Hepatocyte (in vitro differentiated cells): ENCODE measurements around the gene MCL1. TPM values are rescaled to one million over a fixed set of nuclear protein-coding genes. Genes with fewer than 3 reads are reported as not detected.
"Not testable (repeated sequence)": the region's sequence is repeated elsewhere in the genome, so short reads cannot be mapped to it uniquely, and the experiment has no call there.

Experiments
- DNase-seq: peaks from one replicate; pipeline ENCODE4 v3.0.0-alpha.2; 2016; ENCODE audit warnings: low spot score
- H2AFZ ChIP-seq: fragments of 200-600 bp; sonication (generic); 2 replicates; pipeline ENCODE4 v1.6.0; 2016; ENCODE audit warnings: antibody characterized with exemption, mild to moderate bottlenecking
- H3K27ac ChIP-seq: fragments of 200-600 bp; sonication (generic); 2 replicates; pipeline ENCODE4 v1.5.1; 2016; ENCODE audit warnings: mild to moderate bottlenecking
- H3K27me3 ChIP-seq: fragments of 200-600 bp; sonication (generic); 2 replicates; pipeline ENCODE4 v1.6.1; 2016
- H3K36me3 ChIP-seq: fragments of 200-600 bp; sonication (generic); replicated peaks from 2 replicates; pipeline ENCODE4 v1.5.1; 2016; ENCODE audit warnings: low read depth; ENCODE audit not compliant: insufficient read depth
- H3K4me1 ChIP-seq: fragments of 200-600 bp; sonication (generic); 2 replicates; pipeline ENCODE4 v1.5.1; 2016; ENCODE audit warnings: mild to moderate bottlenecking, moderate library complexity; ENCODE audit not compliant: insufficient read depth
- H3K4me2 ChIP-seq: fragments of 200-600 bp; sonication (generic); 2 replicates; pipeline ENCODE4 v1.6.0; 2016
- H3K4me3 ChIP-seq: fragments of 200-600 bp; sonication (generic); 2 replicates; pipeline ENCODE4 v1.5.1; 2016; ENCODE audit warnings: mild to moderate bottlenecking
- H3K79me2 ChIP-seq: fragments of 200-600 bp; sonication (generic); 2 replicates; pipeline ENCODE4 v1.6.0; 2017; ENCODE audit warnings: mild to moderate bottlenecking
- H3K9me2 ChIP-seq: fragments of 200-600 bp; sonication (generic); replicated peaks from 2 replicates; pipeline ENCODE4 v1.6.0; 2017; ENCODE audit warnings: mild to moderate bottlenecking; ENCODE audit not compliant: insufficient read depth
- H3K9me3 ChIP-seq: fragments of 200-600 bp; sonication (generic); 2 replicates; pipeline ENCODE4 v1.5.1; 2016; ENCODE audit warnings: low read depth, mild to moderate bottlenecking
- H4K20me1 ChIP-seq: fragments of 200-600 bp; sonication (generic); 2 replicates; pipeline ENCODE4 v1.6.0; 2016; ENCODE audit warnings: mild to moderate bottlenecking; ENCODE audit not compliant: insufficient read depth, poor library complexity, severe bottlenecking
- EZH2 ChIP-seq: fragments of 200-600 bp; sonication (generic); IDR thresholded peaks from 2 replicates; pipeline ENCODE4 v1.6.1; 2016; ENCODE audit warnings: antibody characterized with exemption, mild to moderate bottlenecking, borderline replicate concordance
- EZH2phosphoT487 ChIP-seq: fragments of 200-600 bp; sonication (generic); IDR thresholded peaks from one replicate; pipeline ENCODE4 v1.6.1; 2018; ENCODE audit warnings: antibody characterized with exemption, mild to moderate bottlenecking, low read depth, moderate library complexity; ENCODE audit not compliant: unreplicated experiment, severe bottlenecking
- WGBS: methylation state at CpG from one replicate; pipeline ENCODE4 v1.1.6; 2016; ENCODE audit warnings: low lambda C conversion rate; ENCODE audit errors: missing lambda C conversion rate; 5-methylcytosine and 5-hydroxymethylcytosine counted together
- polyA plus RNA-seq: library from polyadenylated mRNA; unstranded; fragments of >200 nt; fragmentation: Nextera tagmentation; extraction: Ambion mirVana; gene quantifications from 2 replicates; pipeline ENCODE4 v1.2.1, GENCODE V29; 2016
- total RNA-seq: library from RNA; depleted of rRNA; stranded (reverse); fragments of >200 nt; gene quantifications from 2 replicates; pipeline ENCODE4 v1.2.3, GENCODE V29; 2014
- TF ChIP-seq, protein P1 (sequence below): fragments of 200-600 bp; sonication (generic); IDR thresholded peaks from 2 replicates; pipeline ENCODE4 v1.5.1; 2016; ENCODE audit warnings: antibody characterized with exemption, mild to moderate bottlenecking; ENCODE audit not compliant: poor library complexity

MCL1 gene
- total and polyA plus RNA-seq, 2 experiments from 2014 or later = 150 to 388 TPM

GRCh38 chr1:150596976-150597375 lies 17.6 kb upstream of the MCL1 start:
- H3K4me1 ChIP-seq = no peaks in the 10 kb centered on the region
- 77% methylated on average over 3 of the region's 3 CpGs for WGBS
- no peaks in the 10 kb centered on the region for H4K20me1 ChIP-seq
- H2AFZ ChIP-seq = no peak overlapping the region
- H3K79me2 ChIP-seq = no peaks in the 10 kb centered on the region
- no peaks in the 10 kb centered on the region for H3K9me2 ChIP-seq
- H3K36me3 ChIP-seq = no peaks in the 10 kb centered on the region
- TF ChIP-seq EZH2phosphoT487 (no peak), EZH2 (no peak)
- TF ChIP-seq, protein P1, sequence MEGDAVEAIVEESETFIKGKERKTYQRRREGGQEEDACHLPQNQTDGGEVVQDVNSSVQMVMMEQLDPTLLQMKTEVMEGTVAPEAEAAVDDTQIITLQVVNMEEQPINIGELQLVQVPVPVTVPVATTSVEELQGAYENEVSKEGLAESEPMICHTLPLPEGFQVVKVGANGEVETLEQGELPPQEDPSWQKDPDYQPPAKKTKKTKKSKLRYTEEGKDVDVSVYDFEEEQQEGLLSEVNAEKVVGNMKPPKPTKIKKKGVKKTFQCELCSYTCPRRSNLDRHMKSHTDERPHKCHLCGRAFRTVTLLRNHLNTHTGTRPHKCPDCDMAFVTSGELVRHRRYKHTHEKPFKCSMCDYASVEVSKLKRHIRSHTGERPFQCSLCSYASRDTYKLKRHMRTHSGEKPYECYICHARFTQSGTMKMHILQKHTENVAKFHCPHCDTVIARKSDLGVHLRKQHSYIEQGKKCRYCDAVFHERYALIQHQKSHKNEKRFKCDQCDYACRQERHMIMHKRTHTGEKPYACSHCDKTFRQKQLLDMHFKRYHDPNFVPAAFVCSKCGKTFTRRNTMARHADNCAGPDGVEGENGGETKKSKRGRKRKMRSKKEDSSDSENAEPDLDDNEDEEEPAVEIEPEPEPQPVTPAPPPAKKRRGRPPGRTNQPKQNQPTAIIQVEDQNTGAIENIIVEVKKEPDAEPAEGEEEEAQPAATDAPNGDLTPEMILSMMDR = no peak
- H3K4me3 ChIP-seq = no peak overlapping the region
- H3K9me3 ChIP-seq = no peaks in the 10 kb centered on the region
- no peak overlapping the region for H3K4me2 ChIP-seq
- no peak overlapping the region for H3K27ac ChIP-seq
- no peak for DNase-seq
- no peaks in the 10 kb centered on the region for H3K27me3 ChIP-seq

- Histone ChIP-seq H3K4me3 (no peak overlapping the region), H3K36me3 (no peaks in the 10 kb centered on the region), H3K27me3 (no peaks in the 10 kb centered on the region), H3K9me2 (no peaks in the 10 kb centered on the region), H4K20me1 (no peaks in the 10 kb centered on the region), H3K27ac (no peak overlapping the region), H3K9me3 (no peaks in the 10 kb centered on the region), H2AFZ (no peak overlapping the region), H3K4me1 (no peaks in the 10 kb centered on the region), H3K4me2 (no peak overlapping the region), H3K79me2 (no peaks in the 10 kb centered on the region)
- no peak for DNase-seq
- no peak for TF ChIP-seq EZH2phosphoT487
- 93% methylated on average over 7 of the region's 7 CpGs for WGBS
Measured at GRCh38 chr1:150596095-150596892, 16.9 kb upstream of the MCL1 start.

DNA sequence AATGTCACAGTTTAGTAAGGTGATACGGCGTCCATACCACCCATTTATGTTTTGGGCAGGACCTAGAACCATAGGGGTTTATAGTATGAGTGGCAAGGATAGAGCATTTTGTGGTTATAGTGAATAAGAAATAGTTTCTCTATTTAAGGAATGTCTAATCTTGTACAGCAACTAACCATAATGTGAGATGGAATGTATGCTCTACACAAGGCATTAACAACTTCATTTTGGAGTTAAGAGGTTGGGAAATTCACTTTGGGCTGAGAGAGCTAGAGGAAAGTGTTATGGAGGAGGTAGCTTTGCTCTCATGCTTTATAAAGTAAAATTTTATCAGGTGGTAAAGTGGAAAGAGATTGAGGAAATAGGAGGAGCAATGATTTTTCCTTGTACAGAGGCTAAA lies 3.0 kb upstream of the MCL1 start:
- Histone ChIP-seq H2AFZ (no peak overlapping the region), H3K79me2 (peaks cover 30% of the 10 kb centered on the region), H3K27me3 (no peaks in the 10 kb centered on the region), H3K9me2 (no peaks in the 10 kb centered on the region), H3K4me1 (peaks cover 7% of the 10 kb centered on the region), H3K36me3 (no peaks in the 10 kb centered on the region), H3K4me2 (no peak overlapping the region), H3K4me3 (no peak overlapping the region), H3K27ac (no peak overlapping the region), H4K20me1 (peaks cover 17% of the 10 kb centered on the region), H3K9me3 (no peaks in the 10 kb centered on the region)
- no peak for TF ChIP-seq EZH2phosphoT487
- TF ChIP-seq EZH2 = no peak
- TF ChIP-seq, protein P1 = no peak
- 100% methylated on average over 2 of the region's 2 CpGs for WGBS
- DNase-seq = no peak

- H3K36me3 ChIP-seq, DNase-seq, H3K4me1 ChIP-seq, H3K27me3 ChIP-seq, H3K9me3 ChIP-seq, H3K27ac ChIP-seq, H3K4me2 ChIP-seq, H2AFZ ChIP-seq, H3K9me2 ChIP-seq, H3K4me3 ChIP-seq: not testable (repeated sequence)
- peaks cover 21% of the 10 kb centered on the region for H4K20me1 ChIP-seq
- 98% methylated on average over 14 of the region's 14 CpGs for WGBS
- peaks cover 34% of the 10 kb centered on the region for H3K79me2 ChIP-seq
Measured at GRCh38 chr1:150581962-150582361, 2.6 kb upstream of the MCL1 start.

GRCh38 chr1:150581437-150581836 lies 2.0 kb upstream of the MCL1 start:
- not testable (repeated sequence) for H3K4me3 ChIP-seq, H3K9me2 ChIP-seq, DNase-seq, H3K36me3 ChIP-seq, H3K27ac ChIP-seq, H3K4me2 ChIP-seq, H2AFZ ChIP-seq, H3K9me3 ChIP-seq, H3K27me3 ChIP-seq, H3K4me1 ChIP-seq
- Histone ChIP-seq H3K79me2 (peaks cover 40% of the 10 kb centered on the region), H4K20me1 (peaks cover 27% of the 10 kb centered on the region)
- 98% methylated on average over 7 of the region's 7 CpGs for WGBS

GRCh38 chr1:150580966-150581365 lies 1.6 kb upstream of the MCL1 start:
- H2AFZ ChIP-seq, H3K4me1 ChIP-seq, H3K4me3 ChIP-seq, H3K9me3 ChIP-seq, H3K27ac ChIP-seq, H3K4me2 ChIP-seq, DNase-seq, H3K9me2 ChIP-seq, H3K36me3 ChIP-seq, H3K27me3 ChIP-seq: not testable (repeated sequence)
- WGBS = 98% methylated on average over 3 of the region's 3 CpGs
- peaks cover 44% of the 10 kb centered on the region for H3K79me2 ChIP-seq
- peaks cover 31% of the 10 kb centered on the region for H4K20me1 ChIP-seq
